C4-2B (cell line): ENCODE results near the gene INPP5J.

ENCODE experiments used
- H3K27ac ChIP-seq: fragments of 450-650 bp; 2 replicates; pipeline ENCODE4 v1.5.1; 2017
- CTCF ChIP-seq: fragments of 450-650 bp; conservative IDR thresholded peaks from 2 replicates; pipeline ENCODE4 v1.5.1; 2017; ENCODE audit warnings: mild to moderate bottlenecking
- ZFX ChIP-seq: fragments of 450-650 bp; IDR thresholded peaks from 2 replicates; pipeline ENCODE4 v1.6.1; 2017

Gene INPP5J

GRCh38 chr22:31141551-31141950, 18.8 kb downstream of the INPP5J start:
- H3K27ac ChIP-seq, result peak overlapping the region; percentile 23; the same call in 1 of the 2 replicates

GRCh38 chr22:31142285-31142684, 19.5 kb downstream of the INPP5J start:
- no peak overlapping the region for H3K27ac ChIP-seq
- TF ChIP-seq ZFX (no peak), CTCF (no peak)

More at GRCh38 chr22:31141551-31141950, 18.8 kb downstream of the INPP5J start:
- TF ChIP-seq ZFX (no peak), CTCF (no peak)

- TF ChIP-seq CTCF, result no peak
- TF ChIP-seq ZFX, result no peak
- no peak overlapping the region for H3K27ac ChIP-seq
Measured at GRCh38 chr22:31143038-31143437, 20.3 kb downstream of the INPP5J start.

- no peak for TF ChIP-seq CTCF
- TF ChIP-seq ZFX, result no peak
- no peak overlapping the region for H3K27ac ChIP-seq
Measured at GRCh38 chr22:31143537-31143936, 20.8 kb downstream of the INPP5J start.

- TF ChIP-seq CTCF (no peak), ZFX (no peak)
- no peak overlapping the region for H3K27ac ChIP-seq
Measured at GRCh38 chr22:31144223-31144622, 21.5 kb downstream of the INPP5J start.

- no peak for TF ChIP-seq ZFX
- no peak for TF ChIP-seq CTCF
- H3K27ac ChIP-seq, result no peak overlapping the region
Measured at GRCh38 chr22:31148488-31148887, 25.7 kb downstream of the INPP5J start.

GRCh38 chr22:31148953-31149627, 26.3 kb downstream of the INPP5J start:
- TF ChIP-seq CTCF (peak; percentile 97), ZFX (no peak)
- no peak overlapping the region for H3K27ac ChIP-seq
